IPS-20b (cell line): Measurements from ENCODE around the gene CFAP99.
A peak's percentile ranks its signal among the peaks of the same experiment; 100 is the strongest.

Experiments
- H3K27ac ChIP-seq: one replicate; pipeline ENCODE4 v1.5.1; 2013; ENCODE audit warnings: low read length
- H3K27me3 ChIP-seq: 2 replicates; pipeline ENCODE4 v1.6.1; 2013; ENCODE audit warnings: mild to moderate bottlenecking, low read length, inconsistent platforms; ENCODE audit not compliant: insufficient read depth
- H3K36me3 ChIP-seq: 2 replicates; pipeline ENCODE4 v1.6.1; 2013; ENCODE audit warnings: low read depth, mild to moderate bottlenecking, inconsistent platforms, low read length, moderate library complexity; ENCODE audit not compliant: insufficient read depth
- H3K4me1 ChIP-seq: 2 replicates; pipeline ENCODE4 v1.6.1; 2013; ENCODE audit warnings: mild to moderate bottlenecking, control low read depth, inconsistent platforms, low read length, moderate library complexity; ENCODE audit not compliant: insufficient read depth
- H3K4me3 ChIP-seq: 2 replicates; pipeline ENCODE4 v1.5.1; 2013; ENCODE audit warnings: mild to moderate bottlenecking, low read length, inconsistent platforms
- H3K9ac ChIP-seq: 2 replicates; pipeline ENCODE4 v1.6.1; 2013; ENCODE audit warnings: low read depth, mild to moderate bottlenecking, inconsistent platforms, low read length, moderate library complexity
- H3K9me3 ChIP-seq: 2 replicates; pipeline ENCODE4 v1.6.1; 2013; ENCODE audit warnings: mild to moderate bottlenecking, low read depth, low read length, inconsistent platforms; ENCODE audit not compliant: insufficient read depth

CFAP99 gene

DNA sequence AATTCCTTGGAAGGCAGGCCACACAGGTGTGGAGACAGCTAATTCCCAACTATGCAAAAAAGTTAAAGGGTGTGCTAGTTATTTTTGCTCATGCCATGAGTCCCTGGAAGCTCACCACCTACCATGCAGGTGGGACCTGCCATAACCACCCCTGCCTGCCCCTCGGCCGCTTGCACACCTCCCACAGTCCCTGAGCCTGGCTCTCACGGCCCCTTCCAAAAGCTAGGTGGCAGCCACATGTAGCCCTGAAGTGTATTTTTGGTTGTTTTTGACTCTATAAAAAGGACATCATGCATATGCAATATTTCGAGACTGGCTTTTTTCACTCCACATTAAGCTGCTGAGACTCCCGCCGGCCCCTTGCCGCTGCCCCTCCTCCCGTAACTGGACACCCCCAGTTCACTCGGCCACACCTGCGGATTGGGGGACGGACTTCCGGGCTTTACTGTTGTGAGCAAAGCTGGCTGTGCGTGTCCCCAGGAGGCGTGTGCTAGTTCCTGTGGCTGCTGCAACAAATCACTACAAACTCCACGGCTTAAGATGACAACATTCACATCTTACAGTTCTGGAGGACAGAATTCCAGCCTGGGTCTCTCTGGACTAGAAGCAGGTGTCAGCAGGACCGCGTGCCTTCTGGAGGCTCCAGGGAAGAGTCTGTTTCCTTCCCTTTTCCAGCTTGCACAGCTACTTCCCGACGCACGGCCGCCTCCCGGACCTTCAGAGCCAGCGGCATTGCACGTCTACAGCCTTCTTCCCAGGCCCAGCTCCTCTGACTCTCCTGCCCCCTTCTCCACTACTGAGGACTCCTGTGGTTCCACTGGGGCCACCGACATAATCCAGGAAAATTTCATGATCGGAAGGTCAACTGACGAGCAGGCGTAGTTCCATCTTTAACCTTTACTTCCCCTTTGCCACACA is 25.1 kb upstream of the CFAP99 start:
- Histone ChIP-seq H3K4me3 (peak overlapping the region; percentile 60; the same call in 1 of the 2 replicates), H3K4me1 (peaks cover 26% of the 10 kb centered on the region; the same call in 1 of the 2 replicates), H3K9ac (peak overlapping the region; percentile 33; the same call in 1 of the 2 replicates), H3K27ac (no peak overlapping the region), H3K9me3 (no peaks in the 10 kb centered on the region), H3K27me3 (peaks cover 38% of the 10 kb centered on the region), H3K36me3 (no peaks in the 10 kb centered on the region)

DNA sequence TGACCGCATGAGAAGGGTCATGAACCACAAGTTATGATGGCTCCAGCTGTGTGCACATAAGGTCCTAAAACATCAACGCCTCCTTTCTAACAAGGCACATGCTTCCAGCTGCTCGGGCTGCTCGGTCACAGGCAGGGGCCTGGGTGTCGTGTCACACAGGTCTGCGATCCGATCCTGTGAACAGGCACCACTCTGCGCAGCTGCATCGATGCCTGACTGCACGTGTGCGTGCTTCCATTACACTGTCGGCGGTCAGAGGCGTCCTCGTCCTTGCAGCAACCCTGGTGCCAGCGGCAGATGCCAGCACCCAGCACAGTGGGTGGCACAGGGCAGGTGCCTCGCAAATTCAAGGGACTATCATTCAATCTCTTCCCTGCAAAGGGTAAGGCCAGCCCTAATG is 24.2 kb upstream of the CFAP99 start:
- no peak overlapping the region for H3K4me3 ChIP-seq
- no peak overlapping the region for H3K27ac ChIP-seq
- H3K4me1 ChIP-seq, result peaks cover 26% of the 10 kb centered on the region; the same call in 1 of the 2 replicates
- no peak overlapping the region for H3K9ac ChIP-seq
- peaks cover 34% of the 10 kb centered on the region for H3K27me3 ChIP-seq
- H3K36me3 ChIP-seq, result no peaks in the 10 kb centered on the region
- no peaks in the 10 kb centered on the region for H3K9me3 ChIP-seq

DNA sequence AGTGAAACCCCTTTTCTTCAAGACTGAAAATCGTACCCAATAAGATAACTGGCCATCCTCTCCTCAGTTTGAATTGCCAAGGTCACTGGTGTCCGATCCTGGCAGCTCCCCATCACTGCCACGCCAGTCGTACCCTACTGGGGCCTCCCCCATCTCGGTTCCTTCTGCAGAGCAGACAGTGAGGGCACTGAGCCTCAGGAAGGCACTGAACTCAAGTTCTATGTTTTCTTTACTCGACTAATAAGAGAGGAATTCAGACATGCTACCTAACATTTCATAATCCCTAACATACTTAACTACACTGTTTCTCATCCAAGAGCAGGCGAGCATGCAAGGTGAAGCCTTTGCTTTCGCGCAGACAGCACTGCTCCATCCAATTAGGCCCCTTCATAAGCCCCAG is 23.7 kb upstream of the CFAP99 start:
- H3K27me3 ChIP-seq, result peaks cover 29% of the 10 kb centered on the region
- H3K4me3 ChIP-seq, result no peak overlapping the region
- no peaks in the 10 kb centered on the region for H3K9me3 ChIP-seq
- no peak overlapping the region for H3K9ac ChIP-seq
- H3K4me1 ChIP-seq, result peaks cover 21% of the 10 kb centered on the region; the same call in 1 of the 2 replicates
- no peaks in the 10 kb centered on the region for H3K36me3 ChIP-seq
- H3K27ac ChIP-seq, result no peak overlapping the region

DNA sequence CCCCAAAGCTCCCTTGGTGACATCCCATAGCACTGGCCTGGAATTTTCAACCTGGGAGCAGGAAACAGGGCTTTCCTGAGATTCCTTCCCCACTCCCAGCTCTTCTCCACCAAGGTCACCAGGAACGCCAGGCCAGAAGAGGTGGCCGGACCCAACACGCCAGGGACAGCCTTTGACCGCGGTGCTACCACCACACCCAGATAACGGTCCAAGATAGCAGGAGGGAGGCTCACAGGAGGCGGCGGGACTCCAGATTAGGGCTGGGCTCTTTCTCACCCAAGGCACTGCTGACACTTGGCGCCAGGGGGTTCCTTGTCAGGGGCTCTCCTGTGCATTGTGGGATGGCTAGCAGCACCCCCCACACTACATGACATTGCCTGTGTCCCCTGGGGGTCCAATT is 23.2 kb upstream of the CFAP99 start:
- Histone ChIP-seq H3K4me1 (peaks cover 17% of the 10 kb centered on the region; the same call in 1 of the 2 replicates), H3K27me3 (peaks cover 24% of the 10 kb centered on the region), H3K4me3 (no peak overlapping the region), H3K9me3 (no peaks in the 10 kb centered on the region), H3K9ac (no peak overlapping the region), H3K36me3 (no peaks in the 10 kb centered on the region), H3K27ac (no peak overlapping the region)

DNA sequence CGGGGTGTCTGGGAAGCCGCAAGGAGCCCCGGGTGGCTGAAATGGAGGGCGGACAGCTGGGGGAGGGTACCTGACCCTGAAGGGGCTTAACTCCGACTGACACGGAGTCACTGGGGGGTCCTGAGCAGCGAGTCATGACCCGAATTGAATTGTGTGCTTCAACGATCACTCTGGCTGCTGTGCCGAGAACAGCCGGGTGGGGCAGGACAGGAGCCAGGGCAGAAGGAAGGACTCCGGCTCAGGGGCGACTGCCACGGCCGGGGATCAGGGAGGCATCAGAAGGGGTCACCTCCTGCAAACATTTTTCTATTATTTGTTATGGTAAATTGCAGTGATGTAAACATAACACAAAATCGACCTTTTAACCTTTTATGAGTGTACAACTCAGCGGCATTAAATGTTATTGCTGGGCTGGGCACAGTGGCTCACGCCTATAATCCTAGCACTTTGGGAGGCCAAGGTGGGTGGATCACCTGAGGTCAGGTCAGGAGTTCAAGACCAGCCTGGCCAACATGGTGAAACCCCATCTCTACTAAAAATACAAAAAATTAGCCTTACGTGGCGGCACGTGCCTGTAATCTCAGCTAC is 21.9 kb upstream of the CFAP99 start:
- no peaks in the 10 kb centered on the region for H3K36me3 ChIP-seq
- peaks cover 31% of the 10 kb centered on the region for H3K27me3 ChIP-seq
- no peak overlapping the region for H3K4me3 ChIP-seq
- no peaks in the 10 kb centered on the region for H3K9me3 ChIP-seq
- no peak overlapping the region for H3K27ac ChIP-seq
- peaks cover 13% of the 10 kb centered on the region; the same call in 1 of the 2 replicates for H3K4me1 ChIP-seq
- H3K9ac ChIP-seq, result no peak overlapping the region

DNA sequence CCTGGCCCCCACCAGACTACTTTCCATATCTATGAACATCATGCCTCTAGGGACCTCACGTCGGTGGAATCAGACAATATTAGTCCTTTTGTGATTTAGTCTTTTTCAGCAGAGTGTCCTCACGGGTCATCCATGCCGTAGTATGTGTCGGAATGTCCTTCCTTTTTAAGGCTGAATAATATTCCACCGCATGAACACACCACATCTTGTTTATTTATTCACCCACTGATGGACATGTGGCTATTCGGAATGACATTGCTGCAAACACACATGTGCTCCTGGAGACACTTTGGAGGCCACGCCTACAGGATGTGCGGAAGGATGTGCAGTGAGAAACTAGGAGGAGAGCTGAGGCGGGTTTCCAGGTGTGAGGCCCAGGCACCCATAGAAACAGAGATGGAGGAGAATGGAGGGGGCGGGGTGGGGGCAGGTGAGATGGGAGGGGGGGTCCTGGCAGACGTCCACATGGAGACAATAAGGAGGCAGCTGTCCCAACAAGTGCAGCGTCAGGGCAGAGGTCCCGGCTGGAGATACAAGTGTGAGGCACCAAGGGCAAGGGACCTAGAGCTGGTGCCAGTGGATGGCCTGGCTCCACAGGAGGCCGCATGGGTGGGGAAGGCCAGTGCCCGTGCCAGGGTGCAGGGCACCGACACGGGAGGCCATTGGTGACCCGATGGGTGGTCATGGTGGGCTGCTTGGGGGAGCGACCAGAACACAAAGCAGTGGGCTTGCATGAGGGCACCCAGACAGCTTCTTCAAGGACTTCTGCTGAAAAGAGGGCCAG is 21.0 kb upstream of the CFAP99 start:
- Histone ChIP-seq H3K9ac (no peak overlapping the region), H3K4me1 (peaks cover 16% of the 10 kb centered on the region), H3K27ac (no peak overlapping the region), H3K36me3 (no peaks in the 10 kb centered on the region), H3K4me3 (no peak overlapping the region), H3K27me3 (peaks cover 38% of the 10 kb centered on the region), H3K9me3 (no peaks in the 10 kb centered on the region)

DNA sequence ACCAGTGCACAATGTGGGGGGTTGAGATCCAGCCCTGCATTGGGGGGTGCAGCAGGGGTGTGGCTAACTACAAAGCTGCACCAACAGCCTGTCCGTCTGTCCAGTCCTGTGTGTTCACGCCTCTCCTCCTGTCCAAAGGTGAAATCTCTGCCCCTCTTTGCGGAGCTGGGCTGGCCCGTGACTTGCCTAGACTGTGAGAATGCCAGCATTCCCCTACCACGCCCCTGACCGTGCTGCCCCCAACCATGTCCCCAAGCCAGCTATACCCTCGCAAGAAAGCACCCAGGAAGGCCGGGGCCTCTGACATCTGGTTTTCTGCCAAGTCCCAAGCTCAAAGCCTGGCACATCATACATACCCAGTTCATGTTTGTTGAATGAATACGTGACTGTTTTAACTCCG is 19.5 kb upstream of the CFAP99 start:
- H3K9me3 ChIP-seq, result no peaks in the 10 kb centered on the region
- no peak overlapping the region for H3K4me3 ChIP-seq
- no peak overlapping the region for H3K27ac ChIP-seq
- H3K27me3 ChIP-seq, result peaks cover 42% of the 10 kb centered on the region
- no peaks in the 10 kb centered on the region for H3K36me3 ChIP-seq
- H3K9ac ChIP-seq, result no peak overlapping the region
- H3K4me1 ChIP-seq, result peaks cover 5% of the 10 kb centered on the region

DNA sequence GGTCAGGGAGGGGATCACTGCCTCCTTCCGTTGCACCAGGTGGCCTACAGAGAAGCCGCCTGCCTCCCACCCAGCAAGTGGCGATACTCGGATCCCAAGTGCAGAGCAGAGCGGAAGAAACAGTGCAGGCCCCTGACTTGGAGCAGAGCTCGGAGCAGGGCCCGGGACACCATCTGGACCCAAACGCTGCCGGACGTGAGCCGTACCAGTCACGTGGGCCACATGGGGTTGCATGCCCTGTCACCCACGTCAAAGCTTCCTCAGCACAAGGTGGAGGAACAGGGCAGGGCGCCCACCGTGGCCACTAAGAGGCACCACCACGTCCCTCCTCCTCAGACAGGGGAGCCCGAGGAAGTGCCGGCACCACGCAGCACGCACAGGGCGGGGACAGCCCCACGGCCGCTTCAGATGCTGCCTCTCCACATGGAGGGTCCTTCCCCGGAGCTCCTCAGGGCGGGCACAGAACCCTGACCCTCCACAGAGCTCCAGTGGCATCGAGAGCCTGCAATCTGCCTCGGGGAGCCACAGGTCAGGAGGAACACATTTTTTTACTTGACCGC is 19.0 kb upstream of the CFAP99 start:
- Histone ChIP-seq H3K9me3 (no peaks in the 10 kb centered on the region), H3K9ac (no peak overlapping the region), H3K36me3 (no peaks in the 10 kb centered on the region), H3K27me3 (peaks cover 39% of the 10 kb centered on the region), H3K4me1 (peaks cover 5% of the 10 kb centered on the region), H3K4me3 (no peak overlapping the region), H3K27ac (no peak overlapping the region)

DNA sequence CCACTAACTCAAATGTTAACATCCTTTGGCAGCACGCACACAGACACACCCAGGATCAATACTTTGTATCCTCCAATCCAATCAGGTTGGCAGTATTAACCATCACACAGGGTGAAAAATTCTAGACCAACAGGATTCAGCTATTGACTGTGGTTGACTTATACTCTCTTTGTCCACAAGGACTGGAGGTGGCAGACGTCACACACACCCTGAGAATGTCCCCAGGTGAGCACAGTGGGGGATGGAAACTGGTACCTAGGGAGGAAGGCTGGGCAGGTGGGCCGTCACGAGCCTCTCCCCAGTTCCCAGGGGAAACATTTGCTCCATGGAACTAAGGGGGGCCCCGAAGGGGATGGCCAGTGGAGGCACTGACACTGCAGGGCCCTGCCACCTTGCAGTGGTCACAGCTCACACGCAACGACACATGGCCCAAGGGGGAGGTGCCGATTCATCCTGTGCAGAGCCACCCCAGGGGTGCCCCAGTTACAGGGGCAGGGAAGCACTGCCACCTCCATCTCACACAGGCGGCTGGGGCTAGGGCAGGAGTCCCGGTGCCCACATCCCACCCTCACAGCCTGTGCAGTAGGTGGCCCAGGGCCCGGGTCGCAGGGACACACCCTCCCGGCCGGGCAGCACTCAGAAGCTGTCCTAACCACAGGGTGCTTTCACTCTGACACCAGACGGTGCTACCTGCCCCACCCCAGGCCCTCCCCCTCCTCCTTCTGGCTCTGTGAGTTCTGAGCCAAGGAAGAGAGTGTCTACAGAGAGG is 17.7 kb upstream of the CFAP99 start:
- no peaks in the 10 kb centered on the region for H3K9me3 ChIP-seq
- peaks cover 32% of the 10 kb centered on the region for H3K27me3 ChIP-seq
- H3K27ac ChIP-seq, result no peak overlapping the region
- H3K9ac ChIP-seq, result no peak overlapping the region
- H3K4me1 ChIP-seq, result peaks cover 5% of the 10 kb centered on the region
- no peak overlapping the region for H3K4me3 ChIP-seq
- no peaks in the 10 kb centered on the region for H3K36me3 ChIP-seq

DNA sequence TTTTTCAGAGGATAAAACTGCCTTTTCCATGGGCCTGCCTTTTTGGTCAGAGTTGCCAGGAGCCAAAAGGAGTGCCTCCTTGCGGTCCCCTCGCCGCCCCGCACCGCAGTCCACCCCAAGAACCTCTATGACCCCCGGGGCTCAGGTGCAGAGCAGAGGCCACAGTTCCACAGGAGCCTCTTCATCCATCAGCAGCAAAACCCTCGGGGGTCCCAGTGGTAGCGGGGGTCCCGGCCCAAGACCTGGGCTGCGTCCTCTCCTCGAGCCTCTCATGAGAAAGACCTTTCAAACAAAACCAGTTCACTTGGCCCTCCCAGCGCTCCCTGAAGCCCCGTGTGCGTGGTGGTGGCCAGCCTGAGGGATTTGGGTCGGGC is 17.2 kb upstream of the CFAP99 start:
- Histone ChIP-seq H3K27me3 (peaks cover 32% of the 10 kb centered on the region), H3K27ac (no peak overlapping the region), H3K4me3 (peak overlapping the region; percentile 65), H3K9ac (no peak overlapping the region), H3K36me3 (no peaks in the 10 kb centered on the region), H3K4me1 (peaks cover 5% of the 10 kb centered on the region), H3K9me3 (no peaks in the 10 kb centered on the region)
